Measurements from ENCODE around the gene TBC1D2B. TPM values are rescaled to one million over a fixed set of nuclear protein-coding genes. Genes with fewer than 3 reads are reported as not detected.
A peak's percentile ranks its signal among the peaks of the same experiment; 100 is the strongest.

Gene TBC1D2B
- 10 to 100 TPM; 54.8 to 65.6 (median 57.0) TPM for total RNA-seq
- long read RNA-seq, donor 1, full-length matches to known transcripts = 30 of 49 reads
- long read RNA-seq, donor 1, partial matches to known transcripts = 13 of 49 reads
- long read RNA-seq, donor 1, other reads (novel, unspliced or antisense) = 6 of 49 reads
- long read RNA-seq, donor 2, full-length matches to known transcripts = 2 of 9 reads
- long read RNA-seq, donor 2, partial matches to known transcripts = 4 of 9 reads
- long read RNA-seq, donor 2, other reads (novel, unspliced or antisense) = 3 of 9 reads

DNA sequence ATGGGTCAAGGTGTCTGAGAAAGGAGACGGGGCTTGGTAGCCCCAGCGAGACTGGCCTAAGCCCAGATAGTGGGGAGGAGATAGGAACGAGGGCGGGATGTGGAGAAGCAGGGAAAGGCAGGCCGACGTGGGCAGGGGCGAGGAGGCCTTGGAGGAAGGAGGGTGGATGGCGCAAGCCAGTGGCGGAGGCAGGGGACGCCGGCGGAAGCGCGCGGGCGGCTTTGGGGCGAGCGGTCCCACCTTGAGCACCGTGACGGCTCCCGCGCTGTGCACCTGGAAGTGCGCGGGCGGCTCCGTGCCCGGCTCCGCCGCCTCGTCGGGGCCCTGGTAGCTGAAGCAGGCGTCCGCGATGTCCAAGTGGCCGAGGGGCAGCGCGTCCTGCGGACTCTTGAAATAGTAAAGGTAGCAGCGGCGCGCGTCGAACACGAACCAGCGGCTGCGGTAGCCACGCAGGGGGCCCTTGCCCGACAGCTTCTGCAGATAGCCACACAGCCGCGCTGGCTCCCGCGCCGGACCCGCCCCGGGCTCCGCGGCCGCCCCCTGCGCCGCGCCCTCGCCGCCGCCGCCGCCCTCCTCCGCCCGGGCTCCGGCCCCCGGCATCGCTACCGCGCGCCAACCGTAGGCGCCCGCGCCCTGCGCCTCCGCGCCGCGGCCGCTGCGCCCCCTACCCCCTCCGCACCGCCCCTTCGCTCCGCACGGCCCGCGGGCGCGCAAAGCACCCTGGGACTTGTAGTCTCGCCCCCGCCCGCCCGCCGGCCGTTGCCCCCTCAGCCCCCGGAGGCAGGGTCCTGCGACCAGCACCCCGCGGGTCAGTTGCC is at the start of gene TBC1D2B:
TBC1D2B (minus strand) TSS at position 659 of the 818 bp plus-strand sequence; CDS start at position 600, 59 bp downstream.
- Histone ChIP-seq H3K36me3 (ENCODE audit: low read depth) (no peaks in the 10 kb centered on the region), H3K4me1 (ENCODE audit: low read depth) (peaks cover 40% of the 10 kb centered on the region), H3K4me3 (peak within 1 kb of the TSS; percentile 86), H3K9me3 (no peaks in the 10 kb centered on the region)
- DNase-seq (peak; percentile 76 to 86 (median 86)), ATAC-seq (peak; percentile 61)
- intact Hi-C loops (cut with DNase I, micrococcal nuclease) = no loop called here
- TF ChIP-seq, protein P1, sequence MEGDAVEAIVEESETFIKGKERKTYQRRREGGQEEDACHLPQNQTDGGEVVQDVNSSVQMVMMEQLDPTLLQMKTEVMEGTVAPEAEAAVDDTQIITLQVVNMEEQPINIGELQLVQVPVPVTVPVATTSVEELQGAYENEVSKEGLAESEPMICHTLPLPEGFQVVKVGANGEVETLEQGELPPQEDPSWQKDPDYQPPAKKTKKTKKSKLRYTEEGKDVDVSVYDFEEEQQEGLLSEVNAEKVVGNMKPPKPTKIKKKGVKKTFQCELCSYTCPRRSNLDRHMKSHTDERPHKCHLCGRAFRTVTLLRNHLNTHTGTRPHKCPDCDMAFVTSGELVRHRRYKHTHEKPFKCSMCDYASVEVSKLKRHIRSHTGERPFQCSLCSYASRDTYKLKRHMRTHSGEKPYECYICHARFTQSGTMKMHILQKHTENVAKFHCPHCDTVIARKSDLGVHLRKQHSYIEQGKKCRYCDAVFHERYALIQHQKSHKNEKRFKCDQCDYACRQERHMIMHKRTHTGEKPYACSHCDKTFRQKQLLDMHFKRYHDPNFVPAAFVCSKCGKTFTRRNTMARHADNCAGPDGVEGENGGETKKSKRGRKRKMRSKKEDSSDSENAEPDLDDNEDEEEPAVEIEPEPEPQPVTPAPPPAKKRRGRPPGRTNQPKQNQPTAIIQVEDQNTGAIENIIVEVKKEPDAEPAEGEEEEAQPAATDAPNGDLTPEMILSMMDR (IDR thresholded peaks at IDR 0.05) = no peak

DNA sequence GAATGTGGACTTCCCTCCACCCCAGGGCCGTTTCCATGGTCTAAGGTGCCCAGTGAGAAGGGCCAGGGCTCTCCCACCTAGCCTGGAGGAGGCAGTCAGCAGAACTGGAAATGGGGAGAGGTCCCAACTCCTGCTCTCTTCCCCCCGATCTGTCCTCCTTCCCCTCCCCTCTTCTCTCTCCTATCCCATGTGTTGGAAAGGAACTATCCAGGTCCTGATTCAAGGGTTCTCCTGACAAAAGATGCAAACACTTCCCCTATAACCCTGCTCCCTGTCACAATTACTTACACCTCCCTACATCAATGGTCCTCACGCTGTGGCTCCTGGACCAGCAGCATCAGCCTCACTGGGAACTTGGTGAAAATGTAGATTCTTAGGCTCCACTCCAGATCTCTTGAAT is 47.8 kb upstream of the TBC1D2B start:
- no peak for ATAC-seq
- no peak overlapping the region for H3K4me3 ChIP-seq
- intact Hi-C loops (cut with DNase I, micrococcal nuclease) = no loop called here
- peaks cover 7% of the 10 kb centered on the region for H3K4me1 ChIP-seq (ENCODE audit: low read depth)
- TF ChIP-seq, protein P1 (IDR thresholded peaks at IDR 0.05) = no peak
- no peak for DNase-seq
- H3K9me3 ChIP-seq = no peaks in the 10 kb centered on the region
- H3K36me3 ChIP-seq (ENCODE audit: low read depth) = no peaks in the 10 kb centered on the region

DNA sequence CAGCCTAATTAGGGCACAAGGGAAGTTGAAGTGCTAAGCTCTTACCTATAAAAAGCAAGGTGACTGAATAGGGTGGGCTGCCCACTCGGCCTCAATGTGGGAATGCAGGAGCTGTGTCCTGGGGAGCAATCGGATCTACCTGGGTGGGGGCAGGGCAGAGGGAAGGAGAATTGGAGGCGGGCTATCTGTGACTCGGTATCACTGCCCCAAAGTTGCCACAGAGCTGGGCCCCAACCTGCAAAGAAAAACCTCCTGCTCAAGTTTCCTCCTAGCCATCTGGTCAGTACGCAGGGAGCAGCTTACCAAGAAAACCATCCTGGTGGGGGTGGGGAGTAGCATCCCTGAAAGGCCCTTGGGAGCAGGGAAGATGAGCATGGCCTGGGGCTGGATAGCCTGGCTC is 43.0 kb upstream of the TBC1D2B start:
- no peaks in the 10 kb centered on the region for H3K36me3 ChIP-seq (ENCODE audit: low read depth)
- H3K4me1 ChIP-seq (ENCODE audit: low read depth) = no peaks in the 10 kb centered on the region
- TF ChIP-seq, protein P1 (IDR thresholded peaks at IDR 0.05) = no peak
- intact Hi-C loops (cut with DNase I, micrococcal nuclease) = no loop called here
- no peak for ATAC-seq
- no peak for DNase-seq
- H3K4me3 ChIP-seq = no peak overlapping the region
- H3K9me3 ChIP-seq = no peaks in the 10 kb centered on the region

DNA sequence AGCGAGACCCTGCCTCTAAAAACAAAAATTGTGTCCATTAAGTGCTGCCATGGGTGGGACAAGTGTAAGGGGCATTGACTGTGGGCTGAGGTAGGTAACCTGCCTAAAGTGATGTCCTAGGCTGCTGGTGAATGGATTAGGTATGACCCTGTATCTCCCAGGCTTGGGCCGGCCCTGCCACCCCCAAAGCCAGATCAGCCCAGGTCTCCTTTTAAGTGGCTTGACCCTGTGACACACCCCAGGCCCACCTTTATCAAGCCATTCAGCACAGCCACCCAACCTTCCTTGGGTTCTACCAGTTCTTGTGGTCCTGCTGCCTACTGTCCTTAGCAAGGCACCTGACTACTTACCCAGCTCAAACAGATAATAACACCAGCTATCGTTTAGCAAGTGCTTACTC is 35.0 kb upstream of the TBC1D2B start:
- intact Hi-C loops (cut with DNase I, micrococcal nuclease) = loop anchor here in 1 of 2 donors (5.0 kb wide), 2 partner anchors 110 to 130 kb away; no protein-coding TSS in a partner anchor
- TF ChIP-seq, protein P1 (IDR thresholded peaks at IDR 0.05) = no peak
- no peaks in the 10 kb centered on the region for H3K36me3 ChIP-seq (ENCODE audit: low read depth)
- ATAC-seq (no peak), DNase-seq (no peak)
- no peaks in the 10 kb centered on the region for H3K9me3 ChIP-seq
- peaks cover 3% of the 10 kb centered on the region for H3K4me1 ChIP-seq (ENCODE audit: low read depth)
- H3K4me3 ChIP-seq = no peak overlapping the region

DNA sequence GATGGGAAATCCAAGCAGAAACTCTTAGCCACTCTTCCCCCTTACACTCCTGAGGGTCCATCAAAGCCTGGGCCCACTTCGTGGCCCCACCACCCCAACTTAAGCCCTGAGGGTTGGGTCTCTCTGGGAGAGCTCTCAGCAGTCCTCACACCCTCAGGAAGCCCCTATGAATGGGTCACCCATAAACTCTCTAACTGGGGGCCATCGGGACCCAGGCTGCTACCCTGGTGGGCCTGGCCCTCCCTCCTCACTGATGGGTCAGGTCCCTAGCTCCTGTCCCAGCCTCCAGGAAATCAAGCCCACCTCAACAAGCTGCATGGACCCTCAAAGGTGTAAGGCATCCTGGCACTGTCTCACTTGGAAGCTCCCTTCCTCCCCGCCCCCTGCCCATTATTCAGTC is 34.3 kb upstream of the TBC1D2B start:
- H3K4me1 ChIP-seq (ENCODE audit: low read depth) = peaks cover 3% of the 10 kb centered on the region
- intact Hi-C loops (cut with DNase I, micrococcal nuclease) = loop anchor here in 1 of 2 donors (5.0 kb wide), 2 partner anchors 109 to 131 kb away; no protein-coding TSS in a partner anchor
- H3K36me3 ChIP-seq (ENCODE audit: low read depth) = no peaks in the 10 kb centered on the region
- H3K9me3 ChIP-seq = no peaks in the 10 kb centered on the region
- ATAC-seq (no peak), DNase-seq (no peak)
- no peak overlapping the region for H3K4me3 ChIP-seq
- TF ChIP-seq, protein P1 (IDR thresholded peaks at IDR 0.05) = no peak

All from mucosa of descending colon (tissue), 3 donors.